Tongue (tissue), 2 donors: ENCODE measurements around the gene TADA2B. TPM values are rescaled to one million over a fixed set of nuclear protein-coding genes. Genes with fewer than 3 reads are reported as not detected.

Source experiments
- DNase-seq: peaks from one replicate; pipeline ENCODE4 v3.0.0-alpha.2; 2015
- total RNA-seq: library from RNA; depleted of rRNA; stranded (reverse); fragments of >200 nt; gene quantifications from one replicate; pipeline ENCODE4 v1.2.3, GENCODE V29; 2014

Gene TADA2B
- total RNA-seq = 27.4 TPM

DNA sequence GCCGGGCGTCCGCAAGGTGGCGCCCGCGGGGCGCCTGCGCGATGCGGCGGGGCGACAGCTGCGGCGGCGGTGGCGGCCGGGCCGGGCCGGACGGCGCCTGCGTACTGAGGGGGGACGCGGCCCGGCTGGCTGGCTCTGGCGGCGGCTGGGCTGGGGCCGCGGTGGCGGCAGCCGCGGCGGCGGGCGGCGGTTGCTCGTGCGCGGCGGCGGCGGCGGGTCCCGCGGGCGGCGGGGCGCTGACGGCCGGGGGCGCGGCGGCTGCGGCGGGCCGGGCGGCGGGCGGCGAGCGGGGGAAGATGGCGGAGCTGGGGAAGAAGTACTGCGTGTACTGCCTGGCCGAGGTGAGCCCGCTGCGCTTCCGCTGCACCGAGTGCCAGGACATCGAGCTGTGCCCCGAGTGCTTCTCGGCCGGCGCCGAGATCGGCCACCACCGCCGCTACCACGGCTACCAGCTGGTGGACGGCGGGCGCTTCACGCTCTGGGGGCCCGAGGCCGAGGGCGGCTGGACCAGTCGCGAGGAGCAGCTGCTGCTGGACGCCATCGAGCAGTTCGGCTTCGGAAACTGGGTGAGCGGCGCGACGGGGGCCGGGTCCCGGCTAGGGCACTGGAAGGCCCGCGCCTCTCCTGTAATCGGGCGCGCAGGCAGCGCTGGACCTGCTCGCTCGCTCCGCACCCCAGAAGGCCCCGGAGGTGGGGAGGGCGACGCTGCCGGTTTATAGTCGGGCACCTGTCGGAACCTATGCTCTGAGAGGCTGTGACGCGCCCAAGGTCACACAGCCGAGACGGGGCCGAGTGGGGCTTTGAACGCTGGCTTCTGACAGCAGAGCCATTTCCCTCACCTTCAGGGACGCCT lies at the start of gene TADA2B:
TADA2B (plus strand) TSS at position 89 of the 853 bp plus-strand sequence; CDS start at position 297, 208 bp downstream.
- DNase-seq = peak; percentile 56

DNA sequence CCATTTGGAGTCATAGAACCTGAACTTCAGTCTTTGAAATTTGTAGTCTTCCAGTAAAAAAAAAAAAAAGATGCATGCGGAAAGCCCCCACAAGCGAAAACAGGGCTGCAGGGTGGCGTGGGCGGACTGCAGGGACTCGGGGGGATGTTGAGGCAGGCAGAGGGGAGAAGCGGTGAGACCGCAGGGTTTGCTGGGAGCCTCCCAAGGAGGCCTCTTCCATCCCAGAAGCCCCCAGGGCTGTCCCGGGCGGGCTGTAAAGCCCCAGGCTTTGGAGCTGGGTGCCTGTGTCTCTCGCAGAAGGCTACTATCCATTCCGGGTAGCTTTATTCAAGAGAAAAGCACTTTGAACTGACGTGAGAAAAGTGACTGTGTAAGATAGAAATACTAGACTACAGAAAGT lies 46.7 kb upstream of the TADA2B start:
- DNase-seq = no peak

- DNase-seq = peak; percentile 55
Measured at GRCh38 chr4:6999172-7000086, 43.7 kb upstream of the TADA2B start.

DNA sequence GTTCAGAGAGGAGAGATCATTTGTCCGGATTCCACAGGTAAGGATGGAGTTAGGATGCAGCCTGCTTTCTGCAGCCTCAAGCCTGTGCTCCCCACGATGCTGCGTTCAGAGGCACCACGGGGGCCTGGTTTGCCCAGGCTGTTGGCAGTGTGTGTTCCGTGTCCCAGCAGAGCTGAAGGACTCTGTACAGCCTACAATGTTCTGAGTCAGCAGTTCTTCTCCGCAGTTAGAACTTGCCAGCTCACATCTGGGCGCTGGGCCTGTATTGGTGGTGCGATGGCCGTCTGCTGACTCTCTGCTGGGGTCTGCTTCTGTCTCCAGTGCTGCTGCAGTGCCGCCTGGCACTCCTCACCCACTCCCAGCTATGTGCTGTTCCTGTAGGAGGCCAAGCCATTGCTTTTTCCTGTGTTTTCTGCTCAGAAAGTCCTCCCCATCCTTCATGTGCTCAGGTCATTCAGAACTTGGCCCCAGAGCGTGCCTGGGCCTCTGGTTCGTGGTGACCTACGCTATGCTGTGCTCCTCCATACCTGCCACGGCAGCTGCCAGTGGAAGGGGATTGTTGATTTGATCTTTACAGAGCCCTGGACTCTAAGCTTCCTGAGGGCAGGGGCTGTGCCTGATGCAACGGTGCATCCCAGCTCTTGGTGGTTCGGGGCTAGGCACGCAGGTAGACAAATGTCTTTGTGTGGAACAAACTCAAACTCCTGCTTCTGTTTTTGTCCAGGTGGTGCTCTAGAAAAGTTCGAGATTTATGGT lies 42.6 kb upstream of the TADA2B start:
- DNase-seq = no peak

DNA sequence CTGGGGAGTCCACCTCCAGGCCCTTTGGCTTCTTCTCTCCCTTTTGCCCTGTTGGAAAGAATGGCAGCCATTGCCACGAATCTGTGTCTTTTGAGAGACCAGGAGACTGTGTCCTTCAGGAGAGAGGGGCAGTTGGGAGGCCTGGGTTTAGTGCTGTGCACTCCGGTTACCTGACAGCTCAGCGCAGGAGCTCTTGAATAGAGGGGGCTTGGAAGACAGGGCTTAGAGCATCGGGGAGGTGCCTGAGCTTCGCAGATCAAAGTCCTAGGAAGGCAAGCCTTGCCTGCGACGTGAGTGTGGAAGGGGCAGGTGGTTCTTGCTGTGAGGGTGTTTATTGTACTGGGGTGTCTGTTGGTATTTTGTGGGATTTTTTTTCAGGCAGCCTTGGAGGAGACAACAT lies 41.9 kb upstream of the TADA2B start:
- DNase-seq = no peak

GRCh38 chr4:7002336-7002735 lies 40.8 kb upstream of the TADA2B start:
- DNase-seq = no peak

DNA sequence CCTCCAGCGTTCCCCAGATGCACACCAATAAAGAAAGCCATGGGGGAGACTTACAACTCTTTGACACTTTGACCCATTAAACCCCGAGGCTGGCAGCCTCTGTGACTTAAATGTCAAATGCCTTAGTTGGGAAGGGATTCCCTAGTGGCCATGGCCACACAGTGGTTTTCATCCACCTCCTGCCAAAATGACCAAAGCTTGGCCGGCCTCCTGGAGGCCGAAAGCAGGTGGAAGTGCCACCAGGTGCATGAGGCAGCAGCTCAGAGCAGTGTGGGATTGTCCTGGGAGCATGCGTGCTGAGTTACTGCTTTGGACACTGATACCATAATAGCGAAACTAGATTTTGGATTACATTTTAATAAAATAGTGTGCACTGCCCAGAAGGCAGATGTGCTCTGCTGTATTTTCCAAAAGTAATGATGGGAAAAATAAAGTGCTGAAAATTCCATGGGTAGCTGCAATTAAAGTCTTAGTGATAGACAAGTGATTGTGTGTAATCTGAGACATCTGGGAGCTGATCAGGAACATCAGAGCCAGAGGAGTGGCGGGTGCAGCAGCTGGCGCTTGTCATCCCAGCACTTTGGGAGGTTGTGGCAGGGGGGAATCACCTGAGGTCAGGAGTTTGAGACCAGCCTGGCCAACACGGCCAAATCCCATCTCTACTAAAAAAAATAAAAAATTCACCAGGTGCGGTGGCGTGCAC lies 39.8 kb upstream of the TADA2B start:
- no peak for DNase-seq

DNA sequence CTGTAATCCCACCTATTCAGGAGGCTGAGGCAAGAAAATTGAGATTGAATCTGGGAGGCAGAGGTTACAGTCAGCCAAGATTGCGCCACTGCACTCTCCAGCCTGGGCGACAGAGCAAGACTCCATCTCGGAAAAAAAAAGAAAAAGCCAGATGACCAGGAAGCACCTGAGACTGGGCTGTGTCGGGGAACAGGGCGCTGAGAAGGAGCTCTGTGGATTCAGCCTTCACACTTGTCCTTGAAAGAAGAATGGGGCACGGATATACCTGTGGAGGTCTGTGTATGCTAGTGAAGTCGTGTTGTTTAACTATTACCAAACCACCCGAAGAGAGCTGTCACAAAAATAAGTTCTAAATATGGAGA lies 39.3 kb upstream of the TADA2B start:
- no peak for DNase-seq

DNA sequence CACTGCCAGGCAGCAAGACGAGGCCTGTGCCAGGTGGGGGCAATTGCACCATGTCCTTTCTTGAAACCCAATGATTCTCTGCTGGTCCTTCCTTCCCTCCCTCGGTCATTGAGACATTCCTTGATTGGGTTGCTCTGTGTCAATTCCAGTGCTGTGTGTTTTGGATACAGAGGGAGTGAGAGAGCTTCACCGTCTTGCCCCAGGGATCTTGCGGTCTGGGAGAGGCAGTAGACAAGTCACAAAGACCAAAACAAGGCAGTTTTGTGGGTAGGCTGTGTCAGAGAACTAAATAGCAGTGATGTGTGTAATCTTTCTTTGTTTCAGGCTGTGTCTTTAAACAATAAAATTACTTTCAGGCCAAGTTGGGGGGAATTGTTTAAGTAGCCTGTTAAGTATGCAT lies 38.8 kb upstream of the TADA2B start:
- no peak for DNase-seq

DNA sequence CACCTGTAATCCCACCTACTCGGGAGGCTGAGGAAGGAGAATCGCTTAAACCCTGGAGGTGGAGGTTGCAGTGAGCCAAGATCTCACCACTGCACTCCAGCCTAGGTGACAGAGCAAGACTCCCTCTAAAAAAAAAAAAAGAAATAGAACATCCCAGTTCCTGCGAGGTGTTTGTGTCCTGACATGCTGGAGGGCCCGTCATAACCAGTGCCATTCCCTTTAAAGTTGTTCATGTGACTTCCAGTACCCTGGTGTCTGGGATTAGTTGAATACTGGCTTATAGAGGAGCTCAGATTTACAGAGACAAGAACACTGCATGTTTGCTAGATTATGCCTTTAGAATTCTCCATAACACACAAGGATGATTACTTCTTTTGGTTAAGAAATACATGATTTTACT lies 37.6 kb upstream of the TADA2B start:
- DNase-seq = no peak

DNA sequence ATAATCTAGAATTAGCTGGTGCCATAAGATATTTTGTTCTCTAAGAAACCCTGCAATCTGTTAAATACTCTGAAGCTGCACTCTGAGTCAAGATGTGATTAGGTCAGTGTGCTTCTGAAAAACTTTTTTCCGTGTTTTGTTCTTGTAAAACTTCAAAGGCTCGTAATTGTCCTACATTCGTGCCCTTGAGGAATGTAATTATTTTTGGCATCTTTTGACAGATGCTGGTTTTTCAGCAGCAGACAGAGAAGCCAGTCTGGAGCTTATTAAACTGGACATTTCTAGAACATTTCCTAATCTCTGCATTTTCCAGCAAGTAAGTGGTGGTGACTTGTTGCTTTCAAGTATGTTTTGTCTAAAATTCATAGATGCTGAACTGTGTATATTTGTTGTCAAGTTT lies 36.8 kb upstream of the TADA2B start:
- no peak for DNase-seq

- DNase-seq = no peak
Measured at GRCh38 chr4:7007142-7007907, 35.8 kb upstream of the TADA2B start.

DNA sequence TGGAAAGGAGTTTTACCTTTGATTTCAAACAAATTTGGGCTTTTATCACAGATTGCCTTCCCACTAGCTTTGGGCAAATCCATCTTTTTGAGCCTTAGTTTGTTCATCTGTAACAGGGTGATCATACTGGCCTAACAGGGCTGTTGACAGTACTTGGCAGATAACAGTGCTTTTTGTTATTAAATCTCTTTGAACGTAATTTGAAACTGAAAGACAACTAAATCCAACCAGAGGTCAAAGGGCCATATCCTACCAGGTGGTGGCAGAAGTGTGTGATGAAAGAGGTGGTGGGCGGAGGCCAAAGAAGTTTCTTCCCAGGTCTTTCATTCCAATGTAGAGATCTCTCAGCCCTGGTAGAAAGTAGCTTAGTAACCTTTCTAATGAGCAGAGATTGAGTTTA lies 35.2 kb upstream of the TADA2B start:
- DNase-seq = no peak

DNA sequence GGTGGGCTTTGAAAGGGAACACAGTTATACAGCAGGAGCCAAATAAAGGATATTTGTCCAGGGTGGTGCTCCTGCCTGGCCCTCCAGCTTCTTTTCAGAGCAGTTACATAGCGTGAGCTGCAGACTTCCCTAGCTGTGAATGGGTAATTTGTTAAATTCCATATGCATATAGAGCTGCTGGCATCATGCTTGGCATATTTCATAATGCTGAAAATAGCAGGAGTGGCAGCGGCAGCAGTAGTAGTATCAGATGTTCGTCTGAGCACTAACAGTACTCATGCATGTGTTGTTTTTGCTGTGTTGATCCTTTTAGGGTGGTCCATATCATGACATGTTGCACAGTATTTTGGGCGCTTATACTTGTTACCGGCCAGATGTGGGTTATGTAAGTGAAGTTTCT lies 33.6 kb upstream of the TADA2B start:
- peak; percentile 50 for DNase-seq

DNA sequence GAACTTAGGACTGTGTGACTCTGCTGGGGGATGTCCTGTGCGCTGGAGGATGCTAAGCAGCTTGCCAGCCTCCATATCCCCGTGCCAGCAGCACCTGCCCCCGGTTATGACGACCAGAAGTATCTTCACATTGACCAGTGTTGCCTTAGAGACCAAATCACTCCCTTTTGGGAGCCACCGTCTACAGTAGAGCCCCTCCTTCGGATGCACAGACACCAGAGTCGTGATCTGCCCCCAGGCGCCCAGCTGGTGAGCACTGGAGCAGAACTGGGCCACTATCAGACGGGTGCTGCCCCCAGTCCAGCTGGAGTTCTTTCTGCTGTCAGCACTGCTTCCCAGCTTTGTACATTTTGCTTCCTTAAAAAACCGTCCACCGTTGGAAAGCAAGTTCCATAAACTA lies 30.0 kb upstream of the TADA2B start:
- no peak for DNase-seq

- no peak for DNase-seq
Measured at GRCh38 chr4:7014815-7015214, 28.4 kb upstream of the TADA2B start.

GRCh38 chr4:7015383-7016035 lies 27.7 kb upstream of the TADA2B start:
- DNase-seq = no peak

DNA sequence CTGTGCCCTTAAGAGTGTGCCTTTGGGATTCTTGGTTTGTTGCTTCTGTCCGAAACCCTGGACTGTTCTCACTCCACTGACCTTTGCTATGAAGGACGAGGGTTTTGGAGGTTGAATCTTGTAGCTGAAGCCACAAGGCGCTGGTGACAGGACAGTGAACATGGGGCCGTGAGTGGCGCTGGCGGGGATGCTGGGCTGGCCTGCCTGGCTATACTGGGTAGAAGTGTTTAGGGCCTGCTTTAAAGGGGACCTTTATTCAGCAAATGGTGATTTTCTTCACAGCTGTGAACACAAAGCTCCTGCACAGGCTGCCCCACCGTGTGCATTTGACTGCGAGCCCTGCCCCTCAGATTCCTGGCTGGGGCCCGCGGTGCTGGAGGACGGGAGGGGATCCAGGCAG lies 27.1 kb upstream of the TADA2B start:
- DNase-seq = no peak

DNA sequence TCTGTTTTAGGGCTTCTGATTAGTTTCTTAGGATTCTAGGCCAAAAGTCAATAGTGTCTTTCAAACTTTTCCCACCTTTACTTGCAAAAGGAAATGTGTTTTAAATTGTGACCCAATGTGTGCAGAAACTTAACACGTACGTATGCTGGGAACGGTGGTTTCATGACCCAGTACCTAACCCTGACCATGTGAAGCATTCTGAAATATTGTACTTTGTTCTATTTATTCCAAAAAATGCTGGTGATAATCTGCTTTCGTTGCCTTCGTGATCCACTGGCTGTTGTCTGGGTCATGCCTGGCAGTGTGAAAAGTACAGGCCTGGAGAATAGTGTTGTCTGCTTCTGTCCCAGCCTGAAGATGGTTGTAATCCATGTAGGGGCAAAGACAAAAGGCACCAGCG lies 26.7 kb upstream of the TADA2B start:
- no peak for DNase-seq

DNA sequence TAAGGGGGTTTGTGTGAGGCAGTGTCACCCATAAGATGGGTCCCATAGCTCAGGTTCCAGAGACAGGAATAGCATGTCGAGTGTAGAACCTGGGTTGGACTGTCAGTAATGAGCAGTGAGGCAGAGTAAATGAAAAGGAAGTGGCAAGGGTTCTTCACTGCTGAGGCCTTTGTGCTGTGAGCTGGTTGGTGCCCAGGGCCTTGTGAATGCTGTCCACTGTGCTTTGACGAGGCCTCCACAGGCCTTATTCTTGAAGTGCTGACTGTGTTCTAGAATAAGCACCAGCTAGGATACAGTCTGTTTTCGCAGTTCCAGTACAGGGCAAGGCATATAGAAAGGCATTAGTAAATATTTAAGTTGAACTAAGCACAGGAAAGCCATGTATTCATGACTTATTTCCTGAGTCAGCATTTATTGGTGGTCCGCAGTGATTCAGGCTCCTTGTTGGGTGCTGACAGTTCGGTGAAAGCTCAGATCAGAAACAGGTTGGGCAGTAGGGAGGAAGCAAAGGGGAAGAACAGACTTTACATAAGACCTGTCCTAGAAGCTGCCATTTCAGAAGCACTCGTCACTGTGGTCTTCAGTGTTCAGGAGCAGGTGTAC lies 25.6 kb upstream of the TADA2B start:
- no peak for DNase-seq
